GM21381 (cell line): ENCODE results near the gene EPM2A.
A peak's percentile ranks its signal among the peaks of the same experiment; 100 is the strongest.

Source experiments
- ATAC-seq: cut with Tn5 transposase; IDR thresholded peaks from one replicate; pipeline ENCODE4 v1.9.1; 2021; ENCODE audit warnings: mild to moderate bottlenecking, moderate library complexity; ENCODE audit not compliant: unreplicated experiment

EPM2A gene

DNA sequence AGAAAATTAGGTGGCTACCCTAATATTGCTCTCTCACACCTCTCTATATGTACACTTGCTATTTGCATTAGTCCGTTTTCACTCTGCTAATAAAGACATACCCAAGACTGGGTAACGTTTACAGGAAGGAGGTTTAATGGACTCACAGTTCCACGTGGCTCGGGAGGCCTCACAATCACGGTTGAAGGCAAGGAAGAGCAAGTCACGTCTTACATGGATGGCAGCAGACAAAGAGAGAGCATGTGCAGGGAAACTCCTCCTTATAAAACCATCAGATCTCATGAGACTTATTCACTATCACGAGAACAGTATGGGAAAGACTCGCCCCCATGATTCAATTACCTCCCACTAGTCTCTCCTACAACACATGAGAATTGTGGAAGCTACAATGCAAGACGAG, 53.4 kb downstream of the EPM2A start:
- ATAC-seq, result no peak

DNA sequence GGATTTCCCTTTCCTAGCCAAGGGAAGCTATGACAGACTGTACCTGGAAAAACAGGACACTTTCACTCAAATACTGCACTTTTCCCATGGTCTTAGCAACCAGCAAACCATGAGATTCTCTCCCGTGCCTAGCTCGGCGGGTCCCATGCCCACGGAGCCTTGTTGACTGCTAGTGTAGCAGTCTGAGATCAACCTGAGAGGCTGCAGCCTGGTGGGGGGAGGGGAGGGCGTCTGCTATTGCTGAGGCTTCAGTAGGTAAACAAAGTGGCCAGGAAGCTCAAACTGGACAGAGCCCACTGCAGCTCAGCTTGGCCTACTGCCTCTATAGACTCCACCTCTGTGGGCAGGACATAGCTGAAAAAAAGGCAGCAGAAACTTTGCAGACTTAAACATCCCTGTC, 61.8 kb downstream of the EPM2A start:
- ATAC-seq, result no peak

DNA sequence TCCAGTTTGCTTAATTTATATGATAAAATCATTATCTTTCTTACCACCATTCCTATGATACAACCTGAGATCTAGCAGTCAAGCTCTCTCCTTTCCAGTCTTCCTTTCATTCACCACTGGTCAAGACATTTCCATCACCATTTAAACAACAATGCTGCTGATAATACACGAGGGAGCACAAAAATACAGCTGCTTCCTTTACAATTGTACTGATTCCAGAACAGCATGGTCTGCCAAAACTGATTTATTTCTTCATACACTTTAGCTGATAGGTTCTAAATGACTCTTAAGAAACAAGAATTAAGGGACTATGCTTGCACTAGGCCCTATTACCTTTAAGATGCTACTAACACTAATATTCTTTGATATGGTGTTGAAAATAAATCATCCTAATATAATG, 65.0 kb downstream of the EPM2A start:
- no peak for ATAC-seq

DNA sequence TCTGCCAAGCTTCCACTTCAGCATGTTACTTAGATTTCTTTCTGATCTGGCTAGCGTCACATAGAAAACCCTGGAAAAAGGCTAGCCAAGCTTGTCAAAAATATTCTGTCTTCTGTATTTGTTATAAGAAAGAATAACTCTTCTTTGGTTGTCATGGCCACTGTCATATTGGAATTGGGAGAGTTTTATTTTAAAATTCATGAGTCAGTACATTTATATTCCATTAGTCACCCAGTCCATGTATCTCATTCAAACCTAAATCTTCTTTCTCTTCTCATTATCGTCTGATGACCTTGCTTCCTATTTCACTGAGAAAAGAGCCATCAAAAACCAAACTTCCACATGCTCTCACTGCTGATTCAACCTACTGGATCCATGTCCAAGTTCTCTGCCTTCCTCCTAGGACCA, 65.7 kb downstream of the EPM2A start:
- ATAC-seq, result no peak

DNA sequence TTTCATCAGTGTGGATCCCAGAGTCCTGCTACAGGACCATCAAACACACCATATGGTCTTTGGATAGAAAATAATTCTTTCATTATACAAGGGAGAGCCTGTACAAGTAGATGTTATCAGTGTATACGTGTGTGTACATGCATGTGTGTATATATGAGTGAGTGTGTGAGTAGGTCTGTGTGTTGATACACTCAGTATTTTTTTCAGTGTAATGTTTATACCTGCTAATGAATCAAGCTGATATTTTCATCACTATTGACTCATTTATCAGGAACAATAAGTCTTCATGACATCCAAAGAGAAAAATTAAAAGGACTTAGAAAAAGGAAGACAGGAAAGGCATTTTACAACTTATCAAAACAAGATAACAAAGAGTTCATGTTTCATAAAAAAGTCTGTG, 66.5 kb downstream of the EPM2A start:
- ATAC-seq, result no peak

DNA sequence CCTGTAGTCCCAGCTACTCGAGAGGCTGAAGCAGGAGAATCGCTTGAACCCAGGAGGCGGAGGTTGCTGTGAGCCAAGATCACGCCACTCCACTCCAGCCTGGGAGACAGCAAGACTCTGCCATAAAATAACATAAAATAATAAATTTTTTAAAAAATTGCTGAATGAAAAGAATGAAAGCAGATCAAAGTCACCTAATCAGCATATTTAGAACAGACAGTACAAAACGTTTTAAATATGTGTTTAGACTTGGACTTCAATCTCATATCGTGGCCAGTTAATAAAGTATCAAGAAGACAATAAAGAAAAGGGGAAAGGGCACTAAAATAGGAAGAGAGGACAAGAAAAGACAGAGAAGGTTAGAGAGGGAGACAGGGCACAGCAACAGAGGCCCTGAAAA, 74.6 kb downstream of the EPM2A start:
- no peak for ATAC-seq

DNA sequence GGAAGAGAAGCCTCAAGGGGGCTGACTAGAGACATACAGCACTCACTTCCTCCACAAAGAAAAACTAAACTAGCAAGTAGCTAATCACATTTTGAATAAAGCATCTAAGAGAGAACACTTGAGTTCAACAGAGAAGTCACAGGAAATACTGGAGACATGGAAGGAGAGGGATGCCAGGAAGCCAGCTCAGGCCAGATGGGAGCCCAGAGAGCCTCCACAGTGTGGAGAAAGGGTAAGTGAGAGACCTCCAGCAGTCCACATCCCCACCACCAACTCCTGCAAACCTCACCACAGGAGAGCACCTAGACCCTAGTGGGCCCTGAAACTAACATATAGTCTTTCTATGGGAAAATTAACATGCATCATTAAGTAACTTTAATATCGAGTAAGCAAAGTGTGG, 79.2 kb downstream of the EPM2A start:
- ATAC-seq, result no peak

DNA sequence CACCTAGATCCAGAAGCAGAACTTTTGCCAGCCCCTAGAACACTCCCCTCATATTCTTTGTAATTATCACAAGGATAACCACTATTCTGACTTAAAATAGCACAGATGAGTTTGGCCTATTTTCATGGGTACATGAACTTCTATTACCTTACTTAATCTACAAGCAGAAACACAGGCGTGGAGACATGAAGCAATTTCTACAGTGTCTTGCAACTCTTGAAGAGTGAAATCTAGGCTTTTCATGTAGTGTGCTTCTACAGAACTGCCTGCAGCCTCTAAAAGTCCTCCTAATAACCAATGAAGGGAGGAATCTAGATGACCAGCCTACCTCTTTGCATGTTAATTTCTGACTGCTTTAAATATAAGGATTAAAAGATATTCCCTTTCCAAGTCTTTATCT, 82.7 kb downstream of the EPM2A start:
- ATAC-seq, result no peak

DNA sequence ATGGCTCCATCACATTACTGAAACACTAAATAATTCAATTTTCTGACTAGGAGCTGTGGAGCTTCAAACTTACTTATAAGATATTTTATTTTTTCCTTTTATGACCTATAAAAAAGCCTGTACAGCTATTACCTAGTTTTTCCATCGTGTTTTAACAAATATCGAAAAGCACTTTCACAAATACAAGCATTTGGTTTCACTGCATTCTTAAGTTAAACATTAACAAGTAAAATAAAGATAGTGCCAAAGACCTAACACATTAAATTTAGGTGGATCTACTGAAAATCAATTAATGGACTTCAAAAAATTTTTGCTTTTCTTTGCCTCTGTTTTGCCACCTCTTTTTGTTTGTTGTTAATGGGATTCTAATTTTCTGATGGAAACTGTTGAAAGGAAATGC, 83.3 kb downstream of the EPM2A start:
- ATAC-seq, result no peak

DNA sequence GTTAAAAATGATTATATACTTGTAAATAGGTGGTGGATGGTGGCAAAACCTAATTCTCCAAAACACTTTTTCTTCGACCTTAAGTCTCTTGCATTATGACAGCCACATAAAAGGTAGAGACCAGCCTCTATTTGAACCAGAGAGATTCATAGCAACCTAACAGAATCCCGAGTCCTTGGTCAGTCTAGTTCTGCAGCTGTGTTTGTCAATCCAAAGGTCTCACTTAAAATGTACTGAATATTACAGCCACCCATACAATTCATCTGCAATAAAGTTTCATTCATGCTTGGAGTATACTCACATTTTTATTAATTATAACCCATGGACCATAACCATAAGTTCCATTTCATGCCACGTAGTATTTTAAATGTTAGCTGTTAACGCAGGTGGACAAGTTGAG, 87.2 kb downstream of the EPM2A start:
- ATAC-seq, result no peak

DNA sequence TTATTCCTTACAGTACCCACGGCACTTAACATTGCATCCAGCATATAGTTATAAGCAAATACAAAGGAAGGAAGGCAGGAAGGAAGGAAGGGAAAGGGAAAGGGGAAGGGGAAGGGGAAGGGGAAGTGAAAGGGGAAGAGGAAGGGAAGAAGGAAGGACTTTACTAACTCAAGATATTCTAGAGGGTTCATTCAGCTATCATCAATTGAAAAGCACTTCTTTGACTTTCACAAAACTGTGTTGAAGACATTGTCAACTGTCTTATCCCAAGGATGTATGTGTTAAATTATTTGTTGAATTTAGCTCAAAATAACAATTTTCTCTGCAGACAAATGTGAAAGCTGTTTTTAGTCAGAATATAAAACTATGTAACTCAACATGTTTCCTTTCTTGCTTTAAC, 87.7 kb downstream of the EPM2A start:
- no peak for ATAC-seq

DNA sequence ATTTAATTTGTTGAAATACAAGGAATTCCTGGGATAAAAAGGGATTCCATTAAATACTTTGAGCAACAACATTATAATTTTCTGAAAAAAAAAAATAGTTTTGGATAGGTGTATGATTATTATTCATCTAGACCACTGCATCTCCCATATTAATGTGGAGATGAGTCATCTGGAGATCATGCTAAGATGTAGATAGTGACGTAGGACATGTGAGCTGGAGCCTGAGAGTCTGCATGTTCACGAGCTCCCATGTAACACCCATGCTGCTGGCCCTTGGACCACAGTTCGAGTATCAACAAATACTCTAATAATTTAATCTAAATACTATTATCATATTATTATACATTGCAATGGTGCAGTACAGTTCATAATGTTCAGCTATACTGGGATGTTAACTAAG, 91.6 kb downstream of the EPM2A start:
- no peak for ATAC-seq

DNA sequence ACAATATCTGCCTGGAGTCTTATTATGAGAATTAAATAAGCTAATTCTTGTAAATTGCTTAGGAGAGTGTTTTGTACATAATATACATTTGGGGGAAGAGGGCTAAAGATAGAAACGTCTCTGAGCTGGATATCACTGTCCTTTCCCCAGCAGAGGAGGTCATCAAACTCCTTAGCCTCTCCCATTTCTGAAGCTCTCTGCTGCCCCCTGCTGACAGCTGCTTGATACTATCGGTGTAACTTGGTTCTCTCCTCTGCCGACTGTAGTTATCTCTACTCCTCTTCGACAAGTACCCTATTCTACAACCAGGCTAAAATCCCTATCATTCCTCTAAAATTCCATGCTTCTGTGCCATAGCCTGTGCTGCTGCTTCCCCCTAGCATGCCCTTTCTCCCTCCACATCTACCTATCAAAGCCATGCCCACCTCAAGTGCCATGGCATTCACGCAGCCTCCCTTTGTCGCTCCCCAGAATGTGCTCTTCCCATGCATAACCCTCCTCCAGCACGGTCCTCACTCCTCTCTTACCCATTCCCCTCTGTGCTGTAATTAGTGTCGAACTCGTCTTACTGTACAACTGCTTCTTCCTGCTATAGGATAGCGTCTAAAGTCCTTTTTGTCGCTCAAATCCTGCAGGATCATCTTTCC, 101.2 kb downstream of the EPM2A start:
- peak; percentile 97 for ATAC-seq

DNA sequence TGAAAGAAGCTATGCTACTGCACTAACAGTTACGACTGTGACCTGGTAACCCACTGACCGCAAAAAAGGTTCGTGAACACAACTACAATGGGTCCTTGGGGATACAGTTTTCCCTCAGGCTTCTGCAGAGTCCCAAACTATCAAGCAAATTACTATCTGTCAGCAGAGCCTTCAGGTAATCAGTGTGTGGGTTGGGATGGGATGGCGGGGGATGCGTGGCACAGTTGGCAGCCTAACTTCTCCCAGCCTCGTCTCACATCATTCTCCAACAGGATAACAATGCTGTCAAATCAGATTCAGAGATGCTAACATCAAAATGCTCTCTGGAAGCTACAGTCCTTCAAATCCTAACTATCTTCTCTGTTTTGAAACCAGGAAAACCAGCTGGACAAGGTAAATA, 102.3 kb downstream of the EPM2A start:
- ATAC-seq, result no peak

DNA sequence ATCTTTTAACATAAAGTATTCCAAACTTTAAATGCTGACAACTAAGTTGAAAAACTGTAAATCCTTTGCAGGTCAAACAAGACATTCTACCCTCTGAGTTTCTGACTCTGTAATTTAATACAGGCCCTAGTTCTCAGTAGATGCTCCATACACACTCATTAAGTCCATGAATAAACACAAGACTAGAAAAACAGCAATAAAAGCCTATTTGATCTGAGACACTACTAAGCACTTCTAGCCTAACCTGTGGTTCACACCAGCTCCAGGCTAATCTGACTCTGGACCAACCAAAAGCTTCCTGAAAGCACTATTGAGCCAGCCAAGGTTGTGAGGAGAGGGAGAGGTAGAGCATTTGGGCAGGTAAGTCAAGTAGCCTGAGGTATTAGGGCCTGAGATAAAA, 103.9 kb downstream of the EPM2A start:
- no peak for ATAC-seq

DNA sequence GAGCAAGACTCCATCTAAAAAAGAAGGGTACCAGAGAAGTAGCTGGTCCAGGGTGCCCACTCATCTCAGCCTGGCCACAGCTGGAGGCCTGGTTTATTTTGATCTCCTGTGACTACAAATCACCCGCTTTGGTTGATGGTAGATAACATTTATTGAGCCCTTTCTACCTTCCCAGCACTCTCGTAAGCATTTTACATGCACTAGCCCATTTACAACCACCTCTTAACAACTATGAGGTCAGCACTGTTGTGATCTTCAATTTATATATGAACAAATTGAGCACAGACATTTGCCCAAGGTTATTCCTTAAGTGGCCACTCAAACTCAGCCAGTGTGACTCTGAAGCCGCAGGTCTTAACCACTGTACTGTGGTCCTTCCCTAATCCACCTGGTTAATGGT, 104.7 kb downstream of the EPM2A start:
- no peak for ATAC-seq

DNA sequence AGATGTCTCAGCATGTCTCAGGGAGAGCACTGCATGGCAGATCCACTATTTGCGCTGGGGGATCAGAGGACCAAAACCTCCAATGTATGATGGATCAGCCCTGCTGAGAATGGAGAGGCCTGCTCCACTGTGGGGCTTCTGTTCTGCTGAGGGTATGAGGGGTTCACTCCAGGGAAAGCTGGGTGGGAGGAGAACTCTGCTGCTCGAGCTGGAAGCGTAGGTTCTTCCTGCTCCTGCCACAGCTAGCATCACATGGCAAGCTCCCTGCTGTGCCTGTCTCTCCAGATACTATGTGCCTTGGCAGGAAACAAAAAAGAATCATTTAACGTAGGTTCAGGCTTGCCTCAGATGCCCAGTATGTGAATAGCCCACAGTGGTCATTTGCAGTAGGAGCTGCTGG, 105.8 kb downstream of the EPM2A start:
- ATAC-seq, result no peak

DNA sequence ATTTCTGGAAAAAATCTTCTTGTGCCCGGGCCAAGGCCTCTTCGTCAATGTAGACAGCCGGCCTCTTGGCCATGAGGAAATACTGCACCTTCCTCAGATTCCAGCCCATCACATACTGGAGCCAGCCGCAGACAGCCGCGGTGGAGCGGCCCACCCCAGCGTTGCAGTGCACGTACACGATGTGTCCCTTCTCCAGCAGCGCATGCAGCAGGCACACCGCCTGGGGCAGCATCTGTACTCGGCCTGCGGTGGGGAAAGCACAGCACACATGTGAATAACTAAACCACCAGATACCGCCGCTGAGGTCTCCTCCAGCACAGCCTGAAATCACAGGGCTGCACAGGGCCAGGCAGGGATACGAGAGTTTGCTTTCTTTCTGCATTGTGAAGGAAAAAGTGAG, 107.9 kb downstream of the EPM2A start:
- ATAC-seq, result no peak

DNA sequence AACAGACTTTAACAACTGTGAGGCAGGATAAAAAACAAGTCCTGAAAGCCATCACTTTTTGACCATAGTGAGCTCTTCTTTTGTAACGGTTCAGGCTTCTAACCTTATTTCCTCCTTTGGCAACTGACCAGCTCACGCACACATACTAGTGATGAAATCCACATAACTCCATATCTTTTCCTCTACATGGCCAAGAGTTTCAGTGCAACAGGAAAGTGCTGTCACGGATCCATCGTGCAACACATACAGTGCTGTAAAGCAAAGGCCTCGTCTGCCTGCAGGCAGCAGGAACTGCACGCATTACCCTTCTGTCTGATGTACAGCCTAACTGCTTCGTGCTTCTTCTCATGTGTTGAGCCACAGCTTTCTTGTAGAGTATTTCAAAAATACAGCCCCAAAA, 108.5 kb downstream of the EPM2A start:
- no peak for ATAC-seq

DNA sequence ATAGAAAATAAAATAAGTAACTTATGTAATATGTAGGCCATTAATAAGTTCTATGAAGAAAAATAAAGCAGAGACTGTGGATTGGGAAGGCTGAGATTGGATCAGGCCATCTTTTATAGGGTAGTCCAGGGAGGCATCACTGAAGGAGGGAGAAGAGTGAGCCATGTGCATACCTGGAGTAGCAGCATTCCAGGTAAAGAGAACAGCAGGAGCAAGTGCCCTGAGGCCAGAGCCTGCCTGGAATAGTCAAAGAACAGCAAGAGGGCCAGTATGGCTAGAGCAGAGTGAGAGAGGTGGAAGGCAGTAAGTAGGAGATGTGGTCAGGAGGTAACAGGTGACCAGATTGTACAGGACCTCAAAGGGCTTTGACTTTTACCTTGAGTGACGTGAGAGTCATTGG, 112.1 kb downstream of the EPM2A start:
- ATAC-seq, result no peak

DNA sequence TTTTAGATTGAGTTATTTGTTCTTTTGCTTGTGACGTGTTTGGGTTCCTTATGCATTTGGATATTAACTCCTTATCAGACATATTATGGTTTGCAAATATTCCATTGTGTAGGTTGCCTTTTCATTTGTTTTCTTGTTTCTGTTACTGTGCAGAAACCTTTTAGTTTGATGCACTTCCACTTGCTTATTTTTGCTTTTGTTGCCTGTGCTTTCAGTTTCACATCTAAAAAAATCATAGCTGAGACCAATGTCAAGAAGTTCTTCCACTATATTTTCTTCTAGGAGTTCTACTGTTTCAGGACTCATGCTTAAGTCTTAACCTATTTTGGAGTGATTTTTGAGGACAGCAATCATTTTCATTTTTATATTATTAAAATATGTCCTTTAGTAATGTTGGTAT, 113.5 kb downstream of the EPM2A start:
- ATAC-seq, result peak; percentile 57

DNA sequence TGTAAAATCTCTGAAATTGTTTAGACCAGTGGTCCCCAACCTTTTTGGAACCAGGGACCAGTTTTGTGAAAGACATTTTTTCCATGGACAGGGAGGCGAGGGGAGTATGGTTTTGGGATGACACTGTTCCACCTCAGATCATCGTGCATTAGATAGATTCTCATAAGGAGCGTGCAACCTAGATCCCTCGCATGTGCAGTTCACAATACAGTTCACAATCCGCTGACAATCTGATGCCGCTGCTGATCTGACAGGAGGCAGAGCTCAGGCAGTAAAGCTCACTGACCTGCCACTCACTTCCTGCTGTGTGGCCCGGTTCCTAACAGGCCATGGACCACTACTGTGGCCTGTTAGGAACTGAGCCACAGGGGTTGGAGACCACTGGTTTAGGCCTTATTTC, 115.2 kb downstream of the EPM2A start:
- no peak for ATAC-seq

DNA sequence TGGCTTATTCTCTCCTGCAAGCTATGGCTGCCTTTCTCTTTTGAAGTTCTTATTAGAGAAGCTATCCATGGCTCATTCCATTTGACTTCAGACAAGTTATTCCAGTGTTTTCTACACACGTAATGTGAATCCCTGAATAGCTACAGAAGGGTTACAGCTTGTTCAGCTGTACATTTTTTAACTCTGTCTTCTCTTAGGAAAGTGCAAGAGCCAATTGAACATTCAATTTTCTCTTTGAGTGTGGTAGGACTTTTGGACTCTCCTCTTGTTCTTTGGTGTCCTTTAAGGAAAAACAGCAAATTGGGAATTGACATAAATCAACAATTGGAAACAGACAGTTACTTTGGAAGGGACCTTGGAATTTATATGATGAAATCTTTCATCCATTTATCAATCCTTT, 125.8 kb downstream of the EPM2A start:
- ATAC-seq, result no peak

DNA sequence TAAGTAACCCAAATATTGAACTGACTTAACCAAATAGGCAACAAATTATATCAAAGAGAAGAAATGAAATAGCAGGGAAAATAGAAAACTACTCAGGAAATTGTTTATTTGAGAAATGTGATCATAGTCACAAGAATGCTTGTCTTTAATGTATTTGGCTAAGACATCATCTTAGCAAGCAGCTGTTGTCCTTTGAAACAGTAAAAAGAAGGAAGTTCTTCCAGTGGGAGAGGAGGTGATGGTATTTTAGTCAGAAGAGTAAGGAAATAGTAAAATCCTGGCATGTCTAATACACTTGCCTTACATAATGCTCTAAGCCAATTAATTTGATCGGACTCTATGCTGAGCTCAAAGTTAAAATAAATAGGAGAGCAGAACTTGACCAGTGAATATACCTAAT, 126.5 kb downstream of the EPM2A start:
- no peak for ATAC-seq
